HUES48 (cell line): Measurements from ENCODE around the gene PRPF6.
"Not testable (repeated sequence)": the region's sequence is repeated elsewhere in the genome, so short reads cannot be mapped to it uniquely, and the experiment has no call there.

Experiments used
- H3K27ac ChIP-seq: one replicate; pipeline ENCODE4 v1.7.0; 2013; ENCODE audit warnings: low read depth, low read length, inconsistent platforms
- H3K27me3 ChIP-seq: 2 replicates; pipeline ENCODE4 v1.6.1; 2013; ENCODE audit warnings: mild to moderate bottlenecking, low read length; ENCODE audit not compliant: control insufficient read depth, insufficient read depth
- H3K36me3 ChIP-seq: 2 replicates; pipeline ENCODE4 v1.6.1; 2013; ENCODE audit warnings: low read length; ENCODE audit not compliant: control insufficient read depth, insufficient read depth
- H3K4me1 ChIP-seq: 2 replicates; pipeline ENCODE4 v1.6.1; 2013; ENCODE audit warnings: mild to moderate bottlenecking, low read length; ENCODE audit not compliant: control insufficient read depth, insufficient read depth
- H3K4me3 ChIP-seq: 2 replicates; pipeline ENCODE4 v1.5.1; 2013; ENCODE audit warnings: mild to moderate bottlenecking, low read depth, low read length
- H3K9ac ChIP-seq: 2 replicates; pipeline ENCODE4 v1.6.1; 2013; ENCODE audit warnings: mild to moderate bottlenecking, low read depth, low read length, moderate library complexity
- H3K9me3 ChIP-seq: 2 replicates; pipeline ENCODE4 v1.6.1; 2013; ENCODE audit warnings: low read length; ENCODE audit not compliant: control insufficient read depth, insufficient read depth

The PRPF6 gene

DNA sequence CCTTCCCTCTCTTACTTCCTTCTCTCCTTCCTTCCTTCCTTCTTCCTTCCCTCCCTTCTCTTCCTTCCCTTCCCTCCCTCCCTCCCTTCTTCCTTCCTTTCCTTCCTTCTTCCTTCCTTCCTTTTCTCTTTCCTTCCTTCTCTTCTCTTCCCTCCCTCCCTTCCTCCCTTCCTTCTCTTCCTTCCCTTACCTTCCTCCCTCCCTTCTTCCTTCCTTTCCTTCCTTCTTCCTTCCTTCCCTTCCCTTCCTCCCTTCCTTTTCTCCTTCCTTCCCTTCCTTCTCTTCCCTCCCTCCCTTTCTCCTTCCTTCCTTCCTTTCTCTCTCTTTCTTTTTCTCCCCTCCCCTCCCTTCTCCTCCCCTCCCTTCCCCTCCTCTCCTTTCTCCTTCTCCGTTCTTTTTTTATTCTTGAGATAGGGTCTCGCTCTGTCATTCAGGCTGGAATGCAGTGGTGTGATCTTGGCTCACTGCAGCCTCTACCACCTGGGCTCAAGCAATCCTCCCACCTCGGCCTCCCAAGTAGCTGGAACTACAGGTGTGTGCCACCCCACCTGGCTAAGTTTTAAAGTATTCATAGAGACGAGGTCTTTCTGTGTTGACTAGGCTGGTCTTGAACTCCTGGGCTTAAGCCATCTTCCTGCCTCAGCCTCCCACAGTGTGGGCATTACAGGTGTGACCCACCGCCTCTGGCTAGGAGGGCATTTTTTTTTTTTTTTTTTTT is 10.1 kb upstream of the PRPF6 start:
- Histone ChIP-seq H3K4me1 (peaks cover 5% of the 10 kb centered on the region), H3K27me3 (no peaks in the 10 kb centered on the region), H3K27ac (no peak overlapping the region), H3K9me3 (peaks cover 25% of the 10 kb centered on the region), H3K36me3 (peaks cover 24% of the 10 kb centered on the region), H3K9ac (no peak overlapping the region), H3K4me3 (no peak overlapping the region)

DNA sequence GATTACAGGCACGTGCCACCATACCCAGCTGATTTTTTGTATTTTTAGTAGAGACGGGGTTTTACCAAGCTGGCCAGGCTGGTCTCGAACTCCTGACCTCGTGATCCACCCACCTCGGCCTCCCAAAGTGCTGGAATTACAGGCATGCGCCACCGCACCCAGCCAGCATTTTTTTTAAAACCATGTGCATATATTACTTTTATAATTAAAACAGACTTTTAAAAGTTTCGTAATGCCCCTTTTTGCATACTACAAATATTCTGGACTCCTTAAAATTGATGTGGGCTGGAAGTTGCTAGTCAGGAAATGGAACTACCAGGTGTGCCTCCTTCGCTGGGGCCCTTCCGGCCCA is 9.0 kb upstream of the PRPF6 start:
- H3K9ac ChIP-seq, H3K4me3 ChIP-seq, H3K27me3 ChIP-seq, H3K27ac ChIP-seq, H3K4me1 ChIP-seq: not testable (repeated sequence)
- H3K9me3 ChIP-seq: peaks cover 15% of the 10 kb centered on the region
- peaks cover 14% of the 10 kb centered on the region for H3K36me3 ChIP-seq

DNA sequence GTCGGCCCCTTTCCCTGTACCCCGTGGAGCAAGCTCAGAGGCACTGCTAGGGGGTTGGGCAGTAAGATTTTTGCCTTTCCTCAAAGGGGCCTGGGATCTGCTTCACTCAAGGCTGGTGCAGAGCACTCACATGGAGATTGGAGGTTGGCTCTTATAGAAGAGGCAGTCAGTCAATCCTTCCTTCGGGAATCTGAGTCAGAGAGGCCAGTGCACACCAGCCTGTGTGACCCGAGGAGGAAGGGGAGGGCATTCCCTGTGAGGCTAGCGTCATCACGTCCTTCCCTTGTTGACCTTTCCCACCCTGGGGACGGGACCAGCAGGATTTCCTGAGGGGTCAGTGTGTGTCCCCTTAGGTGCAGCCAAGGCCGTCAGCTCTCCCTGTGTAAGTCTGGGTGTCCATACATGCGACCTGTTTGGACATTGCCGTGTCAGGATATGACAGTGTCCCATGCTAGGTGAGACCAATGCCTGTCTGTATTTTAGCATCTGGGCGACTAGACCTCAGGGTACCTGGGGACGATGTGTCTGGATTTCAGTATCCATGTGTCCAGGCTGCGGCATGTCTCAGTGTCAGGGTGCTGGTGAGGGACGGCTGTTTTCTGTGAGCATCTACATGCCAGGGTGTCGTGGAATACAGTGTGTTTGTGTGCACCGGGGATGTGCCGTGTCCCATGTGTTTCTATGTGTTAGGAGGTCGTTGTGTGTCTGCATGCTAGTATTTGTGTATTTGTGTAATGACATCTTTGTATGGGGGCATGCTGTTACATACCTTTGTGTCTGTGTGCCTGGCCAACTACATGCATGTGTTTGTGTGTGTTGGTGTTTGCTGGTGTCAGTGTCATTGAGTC is 8.4 kb upstream of the PRPF6 start:
- H3K27me3 ChIP-seq: no peaks in the 10 kb centered on the region
- no peak overlapping the region for H3K4me3 ChIP-seq
- H3K9me3 ChIP-seq: peaks cover 9% of the 10 kb centered on the region
- H3K9ac ChIP-seq: no peak overlapping the region
- no peak overlapping the region for H3K27ac ChIP-seq
- H3K36me3 ChIP-seq: peaks cover 8% of the 10 kb centered on the region
- peaks cover 5% of the 10 kb centered on the region for H3K4me1 ChIP-seq

DNA sequence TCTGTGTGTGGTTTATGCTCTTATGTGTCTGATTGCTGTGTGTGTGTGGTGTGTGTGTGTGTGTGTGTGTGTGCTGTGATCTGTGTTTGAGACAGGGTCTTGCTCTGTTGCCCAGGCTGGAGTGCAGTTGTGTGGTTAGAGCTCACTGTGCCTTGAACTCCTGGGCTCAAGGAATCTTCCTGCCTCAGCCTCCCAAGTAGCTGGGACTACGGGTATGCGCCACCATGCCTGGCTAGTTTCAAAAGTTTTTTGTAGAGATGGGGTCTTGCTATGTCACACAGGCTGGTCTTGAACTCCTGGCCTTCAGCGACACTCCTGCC is 7.8 kb upstream of the PRPF6 start:
- H3K4me3 ChIP-seq: no peak overlapping the region
- H3K9me3 ChIP-seq: peaks cover 4% of the 10 kb centered on the region; the same call in 1 of the 2 replicates
- no peak overlapping the region for H3K9ac ChIP-seq
- H3K36me3 ChIP-seq: peaks cover 2% of the 10 kb centered on the region
- H3K4me1 ChIP-seq: peaks cover 9% of the 10 kb centered on the region
- no peak overlapping the region for H3K27ac ChIP-seq
- H3K27me3 ChIP-seq: peaks cover under 1% of the 10 kb centered on the region; the same call in 1 of the 2 replicates

DNA sequence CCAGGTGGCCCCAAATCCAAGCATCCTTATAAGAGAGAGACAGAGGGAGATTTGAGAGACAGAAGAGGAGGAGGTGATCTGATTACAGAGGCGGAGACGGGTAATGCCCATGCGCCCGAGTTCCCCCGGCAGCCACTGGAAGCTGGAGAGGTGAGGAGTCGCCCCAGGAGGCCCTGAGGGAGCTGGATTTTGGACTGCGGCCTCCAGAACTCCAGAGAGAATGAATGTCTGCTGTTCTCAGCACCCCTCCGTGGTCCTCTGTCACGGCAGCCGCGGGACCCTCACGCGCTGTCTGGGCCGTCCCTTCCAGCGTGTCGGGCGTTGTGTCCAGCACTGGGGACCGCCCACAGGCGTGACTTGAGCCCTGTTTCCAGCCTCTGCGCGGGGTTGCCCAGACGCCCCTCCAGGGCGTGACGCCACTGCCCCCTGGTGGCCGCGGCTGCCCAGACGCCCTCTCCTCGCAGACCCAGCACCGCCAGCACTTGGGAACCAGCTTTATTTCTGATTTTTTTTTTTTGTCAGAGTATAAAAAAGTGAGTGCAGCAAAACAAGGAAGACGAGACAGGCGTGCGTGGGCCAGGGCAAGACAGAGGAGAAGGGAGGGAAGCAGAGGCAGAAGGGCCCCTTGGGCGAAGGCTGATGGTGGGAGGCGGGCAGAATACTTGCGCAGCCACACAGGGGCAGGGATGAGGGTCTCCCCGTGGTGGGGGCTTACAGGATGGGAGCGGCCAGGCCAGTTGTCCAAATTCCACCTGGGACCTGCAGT is 7.1 kb upstream of the PRPF6 start:
- Histone ChIP-seq H3K9me3 (no peaks in the 10 kb centered on the region), H3K4me3 (peak overlapping the region; percentile 63), H3K4me1 (peaks cover 11% of the 10 kb centered on the region), H3K9ac (no peak overlapping the region), H3K27ac (no peak overlapping the region), H3K36me3 (no peaks in the 10 kb centered on the region), H3K27me3 (peaks cover 6% of the 10 kb centered on the region; the same call in 1 of the 2 replicates)

DNA sequence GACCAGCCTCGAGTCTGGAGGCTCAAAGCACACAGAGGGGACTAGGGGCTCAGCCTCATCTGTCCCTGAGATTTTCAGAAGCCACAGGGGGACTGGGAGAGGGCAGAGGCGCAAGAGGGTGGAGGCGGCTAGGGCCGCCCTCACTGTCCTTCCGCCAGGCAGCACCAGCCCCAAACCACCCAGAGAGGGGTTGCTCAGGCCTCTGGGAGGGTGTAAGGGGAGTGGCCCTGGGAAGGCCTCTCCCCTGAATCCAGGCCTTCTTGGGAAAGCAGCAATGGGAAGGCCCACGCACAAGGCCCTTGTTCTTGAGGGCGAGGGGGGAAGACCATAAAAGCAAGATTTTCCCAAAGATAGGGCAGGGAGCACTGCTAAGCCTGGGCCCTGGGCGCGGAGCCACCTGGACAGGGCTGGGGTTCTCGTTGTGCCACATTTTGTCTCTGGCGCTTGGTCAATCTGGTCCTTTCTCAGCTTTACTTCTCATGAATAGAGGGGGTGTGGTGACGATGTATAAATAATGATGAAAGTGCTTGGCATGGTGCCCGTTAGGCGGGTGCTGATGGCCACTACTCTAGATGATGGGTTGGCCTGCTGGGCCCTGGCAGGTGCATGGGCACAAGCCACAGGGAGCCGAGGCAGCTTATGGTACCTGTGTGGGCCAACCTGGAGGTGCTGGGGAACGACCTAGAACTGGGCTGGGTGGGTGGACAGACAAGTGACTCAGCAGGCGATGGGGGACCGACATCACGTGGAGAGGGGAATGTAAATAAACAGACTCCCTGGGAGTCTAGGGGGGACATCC is 6.3 kb upstream of the PRPF6 start:
- Histone ChIP-seq H3K4me3 (no peak overlapping the region), H3K27me3 (peaks cover 6% of the 10 kb centered on the region; the same call in 1 of the 2 replicates), H3K9me3 (no peaks in the 10 kb centered on the region), H3K36me3 (no peaks in the 10 kb centered on the region), H3K9ac (no peak overlapping the region), H3K4me1 (peaks cover 9% of the 10 kb centered on the region; the same call in 1 of the 2 replicates), H3K27ac (no peak overlapping the region)

DNA sequence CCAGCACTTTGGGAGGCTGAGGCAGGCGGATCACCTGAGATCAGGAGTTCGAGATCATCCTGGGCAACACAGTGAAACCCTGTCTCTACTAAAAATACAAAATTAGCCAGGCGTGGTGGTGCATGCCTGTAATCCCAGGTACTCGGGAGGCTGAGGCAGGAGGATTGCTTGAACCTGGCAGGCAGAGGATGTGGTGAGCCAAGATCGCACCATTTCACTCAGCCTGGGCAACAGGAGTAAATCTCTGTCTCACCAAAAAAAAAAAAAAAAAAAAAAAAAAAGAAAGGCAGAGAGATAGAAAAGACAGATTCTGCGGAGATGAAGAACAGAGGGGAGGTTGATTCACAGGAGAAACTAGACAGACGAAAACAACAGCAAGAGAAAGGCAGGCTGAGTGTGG is 4.4 kb upstream of the PRPF6 start:
- not testable (repeated sequence) for H3K27ac ChIP-seq, H3K27me3 ChIP-seq, H3K9ac ChIP-seq, H3K36me3 ChIP-seq, H3K4me3 ChIP-seq, H3K9me3 ChIP-seq
- H3K4me1 ChIP-seq: peaks cover 18% of the 10 kb centered on the region; the same call in 1 of the 2 replicates

DNA sequence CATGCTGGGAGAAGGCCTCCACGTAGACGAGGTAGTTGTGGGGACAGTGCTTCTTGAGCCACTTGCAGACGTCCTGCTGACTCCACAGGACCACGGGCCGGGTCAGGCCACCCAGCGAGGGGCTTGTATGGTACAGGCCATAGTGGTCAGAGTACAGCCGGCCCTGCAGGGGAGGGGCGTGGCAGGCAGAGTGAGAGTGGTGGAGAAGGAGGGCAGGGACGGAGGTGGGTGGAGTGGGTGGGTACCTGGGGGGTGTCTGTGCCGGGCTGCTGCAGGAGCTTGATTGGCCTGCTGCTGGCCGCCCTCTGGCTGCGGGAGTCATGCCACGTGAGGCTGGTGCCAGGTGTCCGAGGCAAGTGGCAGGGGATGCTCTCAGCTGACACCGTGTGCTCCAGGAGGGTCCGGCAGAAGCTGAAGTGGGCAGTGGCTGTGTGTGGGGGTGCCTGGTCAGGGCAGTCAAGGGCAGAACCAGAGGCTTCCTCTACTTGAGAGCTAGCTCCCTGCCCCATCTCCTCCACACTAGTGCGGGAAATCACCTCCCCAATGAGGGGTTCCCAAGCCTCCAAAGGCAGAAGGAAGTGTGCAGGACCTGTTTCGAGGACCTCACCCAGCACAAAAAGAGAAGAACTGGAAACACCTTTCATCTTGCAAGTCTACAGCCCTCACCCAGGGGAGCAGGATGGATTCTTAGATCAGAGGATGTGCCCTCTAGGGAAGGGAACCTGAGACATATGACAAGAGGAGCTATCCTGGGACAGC is 3.8 kb upstream of the PRPF6 start:
- Histone ChIP-seq H3K4me3 (no peak overlapping the region), H3K9me3 (no peaks in the 10 kb centered on the region), H3K27me3 (peaks cover 10% of the 10 kb centered on the region), H3K9ac (no peak overlapping the region), H3K36me3 (no peaks in the 10 kb centered on the region), H3K27ac (no peak overlapping the region), H3K4me1 (peaks cover 22% of the 10 kb centered on the region)

DNA sequence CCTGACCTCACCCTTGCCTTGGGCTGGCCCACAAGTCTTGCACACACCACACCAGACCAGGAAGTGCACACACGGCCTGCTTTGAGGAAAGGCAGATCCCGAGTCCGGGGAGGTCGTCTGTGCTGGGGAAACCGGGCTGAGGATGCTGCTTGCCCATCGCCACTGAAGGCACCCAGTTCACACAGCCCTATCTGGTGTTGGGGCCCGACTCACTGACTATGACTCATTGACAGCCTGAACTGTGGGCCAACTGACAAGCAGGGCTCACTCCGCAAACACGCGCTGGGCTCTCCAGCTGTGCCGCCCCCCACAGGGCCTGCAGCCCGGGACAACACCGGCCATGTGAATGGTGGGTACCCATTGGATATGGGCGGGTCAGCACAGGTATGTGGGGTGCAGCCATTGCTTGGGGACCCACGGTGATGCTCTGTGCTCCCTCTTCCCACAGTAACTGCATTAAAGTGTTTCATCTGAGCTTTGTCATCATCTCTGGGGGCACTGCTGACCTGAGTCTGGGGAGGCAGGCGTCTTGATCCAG is 3.1 kb upstream of the PRPF6 start:
- Histone ChIP-seq H3K27ac (no peak overlapping the region), H3K4me3 (no peak overlapping the region; the same call in 1 of the 2 replicates), H3K27me3 (peaks cover 10% of the 10 kb centered on the region), H3K4me1 (peaks cover 22% of the 10 kb centered on the region), H3K9me3 (no peaks in the 10 kb centered on the region), H3K9ac (no peak overlapping the region), H3K36me3 (peaks cover 2% of the 10 kb centered on the region)
